Cortex of kidney (tissue), 1 donor: ENCODE results near the gene TUBGCP3.
"Not testable (repeated sequence)": the region's sequence is repeated elsewhere in the genome, so short reads cannot be mapped to it uniquely, and the experiment has no call there.

ENCODE experiments used
- DNase-seq: peaks from one replicate; lab custom pipeline; 2025; lab: John Stamatoyannopoulos, UW

TUBGCP3 gene

GRCh38 chr13:112529216-112529615 is 58.7 kb downstream of the TUBGCP3 start:
- no peak for DNase-seq

- no peak for DNase-seq
Observed at GRCh38 chr13:112526146-112526853, 61.7 kb downstream of the TUBGCP3 start.

GRCh38 chr13:112525356-112525945 is 62.5 kb downstream of the TUBGCP3 start:
- DNase-seq: no peak

- no peak for DNase-seq
Observed at GRCh38 chr13:112522578-112522977, 65.4 kb downstream of the TUBGCP3 start.

GRCh38 chr13:112521073-112521685 is 66.8 kb downstream of the TUBGCP3 start:
- DNase-seq: no peak

- DNase-seq: no peak
Observed at GRCh38 chr13:112519517-112520060, 68.4 kb downstream of the TUBGCP3 start.

- no peak for DNase-seq
Observed at GRCh38 chr13:112516218-112516617, 71.7 kb downstream of the TUBGCP3 start.

- DNase-seq: no peak
Observed at GRCh38 chr13:112513761-112514160, 74.2 kb downstream of the TUBGCP3 start.

- no peak for DNase-seq
Observed at GRCh38 chr13:112510987-112511685, 76.8 kb downstream of the TUBGCP3 start.

- DNase-seq: no peak
Observed at GRCh38 chr13:112510002-112510780, 77.8 kb downstream of the TUBGCP3 start.

- DNase-seq: no peak
Observed at GRCh38 chr13:112509190-112509589, 78.8 kb downstream of the TUBGCP3 start.

GRCh38 chr13:112506046-112506445 is 81.9 kb downstream of the TUBGCP3 start:
- DNase-seq: no peak

GRCh38 chr13:112496166-112496565 is 91.8 kb downstream of the TUBGCP3 start:
- DNase-seq: no peak

GRCh38 chr13:112495465-112495864 is 92.5 kb downstream of the TUBGCP3 start:
- DNase-seq: no peak

- DNase-seq: no peak
Observed at GRCh38 chr13:112489199-112489598, 98.8 kb downstream of the TUBGCP3 start.

GRCh38 chr13:112488343-112489050 is 99.5 kb downstream of the TUBGCP3 start:
- not testable (repeated sequence) for DNase-seq

- DNase-seq: no peak
Observed at GRCh38 chr13:112487127-112487517, 100.8 kb downstream of the TUBGCP3 start.

- DNase-seq: no peak
Observed at GRCh38 chr13:112486386-112487126, 101.4 kb downstream of the TUBGCP3 start.

- not testable (repeated sequence) for DNase-seq
Observed at GRCh38 chr13:112485814-112486213, 102.1 kb downstream of the TUBGCP3 start.

- DNase-seq: no peak
Observed at GRCh38 chr13:112483299-112483698, 104.7 kb downstream of the TUBGCP3 start.
